Trophoblast cell (in vitro differentiated cells and primary cell): ENCODE data around the gene ERBB4.
A peak's percentile ranks its signal among the peaks of the same experiment; 100 is the strongest.

Experiments used
- DNase-seq, 2 donors: peaks; one replicate each; pipeline ENCODE4 v3.0.0-alpha.2; 2016
- H2AFZ ChIP-seq: 2 replicates; pipeline ENCODE4 v1.6.1; 2013; ENCODE audit warnings: low read length, moderate library complexity, mild to moderate bottlenecking; ENCODE audit not compliant: insufficient read depth, poor library complexity
- H2AK5ac ChIP-seq: 2 replicates; pipeline ENCODE4 v1.6.1; 2013; ENCODE audit warnings: mild to moderate bottlenecking, low read length
- H2BK120ac ChIP-seq: 2 replicates; pipeline ENCODE4 v1.6.1; 2013; ENCODE audit warnings: low read length, mild to moderate bottlenecking, moderate library complexity; ENCODE audit not compliant: insufficient read depth, poor library complexity
- H2BK12ac ChIP-seq: 2 replicates; pipeline ENCODE4 v1.6.1; 2013; ENCODE audit warnings: mild to moderate bottlenecking, low read length, moderate library complexity
- H2BK5ac ChIP-seq: 2 replicates; pipeline ENCODE4 v1.6.1; 2013; ENCODE audit warnings: low read length, low read depth, moderate library complexity, mild to moderate bottlenecking; ENCODE audit not compliant: poor library complexity
- H3K14ac ChIP-seq: 2 replicates; pipeline ENCODE4 v1.6.1; 2013; ENCODE audit warnings: mild to moderate bottlenecking, low read length
- H3K18ac ChIP-seq: 2 replicates; pipeline ENCODE4 v1.6.1; 2013; ENCODE audit warnings: mild to moderate bottlenecking, low read length
- H3K23ac ChIP-seq: 2 replicates; pipeline ENCODE4 v1.6.1; 2013; ENCODE audit warnings: low read length
- H3K27ac ChIP-seq: 2 replicates; pipeline ENCODE4 v1.5.1; 2013; ENCODE audit warnings: low read depth, mild to moderate bottlenecking, inconsistent platforms, low read length, moderate library complexity
- H3K27me3 ChIP-seq: 2 replicates; pipeline ENCODE4 v1.6.1; 2013; ENCODE audit warnings: inconsistent platforms, mild to moderate bottlenecking, low read length, moderate library complexity; ENCODE audit not compliant: insufficient read depth
- H3K36me3 ChIP-seq, 2 experiments: 1 replicate in 1 of 2; 2 replicates in 1 of 2; pipeline ENCODE4 v1.6.1; 2013; ENCODE audit warnings: low read length in 2 of 2, mild to moderate bottlenecking in 2 of 2, moderate library complexity in 1 of 2; ENCODE audit not compliant: insufficient read depth in 2 of 2, control insufficient read depth in 1 of 2
- H3K4ac ChIP-seq: 2 replicates; pipeline ENCODE4 v1.6.1; 2013; ENCODE audit warnings: low read depth, mild to moderate bottlenecking, low read length, moderate library complexity
- H3K4me1 ChIP-seq, 2 experiments: 1 replicate in 1 of 2; 2 replicates in 1 of 2; pipeline ENCODE4 v1.6.1; 2013; ENCODE audit warnings: low read length in 2 of 2, mild to moderate bottlenecking in 2 of 2, moderate library complexity in 1 of 2; ENCODE audit not compliant: insufficient read depth in 2 of 2, control insufficient read depth in 1 of 2
- H3K4me2 ChIP-seq: 2 replicates; pipeline ENCODE4 v1.6.1; 2013; ENCODE audit warnings: inconsistent platforms, mild to moderate bottlenecking, low read length, moderate library complexity
- H3K4me3 ChIP-seq: 2 replicates; pipeline ENCODE4 v1.5.1; 2013; ENCODE audit warnings: mild to moderate bottlenecking, low read depth, low read length, inconsistent platforms
- H3K79me1 ChIP-seq: one replicate; pipeline ENCODE4 v1.6.1; 2013; ENCODE audit warnings: low read length
- H3K79me2 ChIP-seq: 2 replicates; pipeline ENCODE4 v1.6.1; 2013; ENCODE audit warnings: low read length, mild to moderate bottlenecking; ENCODE audit not compliant: control insufficient read depth, insufficient read depth, poor library complexity
- H3K9ac ChIP-seq: 2 replicates; pipeline ENCODE4 v1.6.1; 2013; ENCODE audit warnings: mild to moderate bottlenecking, low read length
- H3K9me3 ChIP-seq: 2 replicates; pipeline ENCODE4 v1.6.1; 2013; ENCODE audit warnings: low read depth, mild to moderate bottlenecking, control low read depth, inconsistent platforms, low read length; ENCODE audit not compliant: insufficient read depth
- H4K12ac ChIP-seq: 2 replicates; pipeline ENCODE4 v1.6.1; 2013; ENCODE audit warnings: low read depth, mild to moderate bottlenecking, low read length, moderate library complexity
- H4K8ac ChIP-seq: 2 replicates; pipeline ENCODE4 v1.6.1; 2013; ENCODE audit warnings: low read depth, mild to moderate bottlenecking, low read length, moderate library complexity
- H4K91ac ChIP-seq: one replicate; pipeline ENCODE4 v1.6.1; 2013; ENCODE audit warnings: low read depth, mild to moderate bottlenecking, low read length, moderate library complexity
- WGBS: extraction: QIAGEN DNeasy Blood & Tissue Kit; methylation state at CpG from one replicate; pipeline ENCODE4 v1.1.7; 2013; ENCODE audit warnings: missing lambda C conversion rate; ENCODE audit not compliant: insufficient read length, insufficient coverage; ENCODE audit errors: extremely low coverage; 5-methylcytosine and 5-hydroxymethylcytosine counted together

Gene ERBB4

GRCh38 chr2:212066546-212066945 lies 472.1 kb downstream of the ERBB4 start:
- peak; percentile 5 to 66 for DNase-seq
- H3K9ac ChIP-seq = no peak overlapping the region
- no peak overlapping the region for H2BK5ac ChIP-seq
- H3K9me3 ChIP-seq = no peaks in the 10 kb centered on the region
- no peak overlapping the region for H3K14ac ChIP-seq
- H3K23ac ChIP-seq = no peak overlapping the region
- H2BK120ac ChIP-seq = no peak overlapping the region
- H3K27me3 ChIP-seq = no peaks in the 10 kb centered on the region
- WGBS = no CpG with 5 or more reads among the region's 2 CpGs
- no peak overlapping the region for H3K4me2 ChIP-seq
- no peak overlapping the region for H2BK12ac ChIP-seq
- H2AK5ac ChIP-seq = no peak overlapping the region
- no peak overlapping the region for H3K18ac ChIP-seq
- H3K36me3 ChIP-seq = no peaks in the 10 kb centered on the region
- no peaks in the 10 kb centered on the region for H3K4me1 ChIP-seq
- no peak overlapping the region for H4K12ac ChIP-seq
- H3K79me2 ChIP-seq = no peaks in the 10 kb centered on the region
- H3K27ac ChIP-seq = no peak overlapping the region
- no peak overlapping the region for H2AFZ ChIP-seq
- no peak overlapping the region for H4K91ac ChIP-seq
- H4K8ac ChIP-seq = no peak overlapping the region
- H3K79me1 ChIP-seq = no peaks in the 10 kb centered on the region
- no peak overlapping the region for H3K4ac ChIP-seq
- H3K4me3 ChIP-seq = no peak overlapping the region

GRCh38 chr2:212064318-212064717 lies 474.3 kb downstream of the ERBB4 start:
- no CpG with 5 or more reads among the region's 2 CpGs for WGBS
- Histone ChIP-seq H3K27me3 (no peaks in the 10 kb centered on the region), H3K79me2 (no peaks in the 10 kb centered on the region)

DNA sequence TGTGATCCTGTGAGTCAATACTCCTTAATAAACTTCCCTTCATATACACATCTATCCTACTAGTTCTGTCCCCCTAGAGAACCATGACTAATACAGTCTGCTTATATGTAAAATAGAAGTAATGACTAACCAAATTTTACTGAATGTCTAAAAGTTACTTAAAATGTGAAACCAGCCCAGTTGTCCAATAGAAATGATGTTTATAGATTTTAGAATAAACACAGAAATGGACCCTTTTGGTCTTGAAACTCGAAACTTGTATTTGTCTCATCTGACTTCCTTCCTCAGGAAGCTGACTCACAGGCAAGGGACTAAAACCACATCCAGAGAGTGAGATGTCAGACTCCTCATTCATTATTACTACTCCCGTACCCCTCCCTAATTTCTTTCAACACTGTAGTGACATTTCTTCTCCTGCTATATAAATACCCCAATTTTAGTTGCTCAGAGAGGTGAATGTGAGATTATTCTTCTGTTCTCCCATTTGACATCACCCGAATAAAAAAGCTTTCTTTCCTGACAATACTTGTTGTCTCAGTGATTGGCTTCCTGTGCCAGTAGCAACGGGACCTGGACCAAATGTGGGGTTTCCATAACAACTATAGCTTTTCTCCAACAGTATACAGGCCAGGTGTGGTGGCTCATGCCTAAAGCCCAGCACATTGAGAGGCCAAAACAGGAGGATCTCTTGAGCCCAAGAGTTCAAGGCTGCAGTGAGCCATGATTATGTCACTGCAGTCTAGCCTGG lies 486.0 kb downstream of the ERBB4 start:
- Histone ChIP-seq H3K9me3 (peaks cover 8% of the 10 kb centered on the region), H2BK120ac (no peak overlapping the region)
- 100% methylated on average over 1 of the region's 4 CpGs for WGBS

More at GRCh38 chr2:212064318-212064717, 474.3 kb downstream of the ERBB4 start:
- H3K36me3 ChIP-seq = no peaks in the 10 kb centered on the region
- no peak overlapping the region for H2BK12ac ChIP-seq
- no peak overlapping the region for H3K4me2 ChIP-seq
- H4K8ac ChIP-seq = no peak overlapping the region
- no peak overlapping the region for H3K27ac ChIP-seq
- H3K9me3 ChIP-seq = no peaks in the 10 kb centered on the region
- no peak overlapping the region for H4K12ac ChIP-seq
- no peak for DNase-seq
- no peak overlapping the region for H4K91ac ChIP-seq
- H3K18ac ChIP-seq = no peak overlapping the region
- no peak overlapping the region for H3K4ac ChIP-seq
- no peak overlapping the region for H2BK5ac ChIP-seq
- no peak overlapping the region for H3K23ac ChIP-seq
- no peak overlapping the region for H3K9ac ChIP-seq
- no peaks in the 10 kb centered on the region for H3K79me1 ChIP-seq
- H3K4me1 ChIP-seq = no peaks in the 10 kb centered on the region
- H2BK120ac ChIP-seq = no peak overlapping the region
- no peak overlapping the region for H3K14ac ChIP-seq
- H2AFZ ChIP-seq = no peak overlapping the region
- no peak overlapping the region for H3K4me3 ChIP-seq
- H2AK5ac ChIP-seq = no peak overlapping the region

DNA sequence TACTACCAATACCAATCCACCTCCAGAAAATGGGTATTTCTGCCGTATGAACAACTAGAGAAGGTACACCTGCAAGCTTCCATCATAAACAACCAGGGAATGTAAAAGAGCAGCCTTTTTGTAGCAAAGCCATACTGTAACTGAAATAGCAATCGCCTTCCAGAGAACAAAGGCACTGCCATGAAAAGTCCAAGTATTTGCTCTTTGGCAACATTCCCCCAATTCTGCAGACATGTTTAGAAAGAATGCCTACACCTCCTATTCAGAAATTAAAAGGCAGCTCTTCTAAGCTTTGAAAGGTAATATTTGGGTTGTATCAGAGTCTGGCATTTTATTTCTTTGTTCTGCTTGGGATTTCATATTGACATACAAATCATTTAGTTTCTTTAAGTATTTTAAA lies 487.7 kb downstream of the ERBB4 start:
- Histone ChIP-seq H3K27ac (no peak overlapping the region), H4K12ac (no peak overlapping the region), H4K91ac (no peak overlapping the region), H3K9ac (no peak overlapping the region), H2BK5ac (no peak overlapping the region), H3K79me2 (no peaks in the 10 kb centered on the region), H2AK5ac (no peak overlapping the region), H3K4me1 (no peaks in the 10 kb centered on the region), H3K14ac (no peak overlapping the region), H4K8ac (no peak overlapping the region), H3K4me3 (no peak overlapping the region), H3K79me1 (no peaks in the 10 kb centered on the region), H2AFZ (no peak overlapping the region), H3K9me3 (peaks cover 8% of the 10 kb centered on the region), H3K27me3 (no peaks in the 10 kb centered on the region), H3K23ac (no peak overlapping the region), H2BK120ac (no peak overlapping the region), H2BK12ac (no peak overlapping the region), H3K4me2 (no peak overlapping the region), H3K36me3 (no peaks in the 10 kb centered on the region), H3K18ac (no peak overlapping the region), H3K4ac (no peak overlapping the region)
- WGBS = no CpG with 5 or more reads among the region's 2 CpGs
- no peak for DNase-seq

More for the DNA sequence above, 486.0 kb downstream of the ERBB4 start:
- no peaks in the 10 kb centered on the region for H3K79me1 ChIP-seq
- H3K4me2 ChIP-seq = no peak overlapping the region
- no peak overlapping the region for H3K4me3 ChIP-seq
- no peak overlapping the region for H3K23ac ChIP-seq
- DNase-seq = no peak
- H4K91ac ChIP-seq = no peak overlapping the region
- H3K79me2 ChIP-seq = no peaks in the 10 kb centered on the region
- H2BK5ac ChIP-seq = no peak overlapping the region
- H3K27ac ChIP-seq = no peak overlapping the region
- H3K4ac ChIP-seq = no peak overlapping the region
- no peak overlapping the region for H3K9ac ChIP-seq
- H3K18ac ChIP-seq = no peak overlapping the region
- H2BK12ac ChIP-seq = no peak overlapping the region
- no peaks in the 10 kb centered on the region for H3K4me1 ChIP-seq
- peak overlapping the region; percentile 18 for H4K12ac ChIP-seq
- no peaks in the 10 kb centered on the region for H3K36me3 ChIP-seq
- H3K14ac ChIP-seq = no peak overlapping the region
- no peak overlapping the region for H2AFZ ChIP-seq
- no peak overlapping the region for H2AK5ac ChIP-seq
- H4K8ac ChIP-seq = no peak overlapping the region
- no peaks in the 10 kb centered on the region for H3K27me3 ChIP-seq
